NCI-H748 (cell line): Measurements from ENCODE around the gene ASMTL.
"Not testable (repeated sequence)": the region's sequence is repeated elsewhere in the genome, so short reads cannot be mapped to it uniquely, and the experiment has no call there.

Source experiments
- DNase-seq: peaks from one replicate; lab custom pipeline; 2025; ENCODE audit not compliant: unreplicated experiment; lab: John Stamatoyannopoulos, UW

ASMTL gene

GRCh38 chrX:1434871-1435240 is 17.9 kb downstream of the ASMTL start:
- no peak for DNase-seq

- no peak for DNase-seq
Measured at GRCh38 chrX:1433646-1434357, 18.9 kb downstream of the ASMTL start.

DNA sequence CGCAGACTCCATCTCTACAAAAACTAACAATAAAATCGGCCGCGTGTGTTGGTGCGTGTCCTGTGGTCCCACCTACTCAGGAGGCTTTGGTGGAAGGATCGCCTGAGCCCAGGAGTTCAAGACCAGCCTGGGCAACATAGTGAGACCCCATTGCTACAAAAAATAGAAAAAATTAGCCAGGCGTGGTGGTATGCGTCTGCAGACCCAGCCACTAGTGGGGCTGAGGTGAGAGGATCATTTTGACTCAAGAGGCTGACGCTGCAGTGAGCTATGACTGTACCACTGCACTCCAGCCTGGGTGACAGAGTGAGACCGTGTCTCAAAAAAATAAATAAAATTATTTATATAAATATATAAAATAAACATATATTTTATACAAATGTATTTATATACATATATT is 22.3 kb downstream of the ASMTL start:
- DNase-seq = no peak

GRCh38 chrX:1427756-1428155 is 25.0 kb downstream of the ASMTL start:
- no peak for DNase-seq

GRCh38 chrX:1426321-1426720 is 26.4 kb downstream of the ASMTL start:
- not testable (repeated sequence) for DNase-seq

GRCh38 chrX:1425381-1425780 is 27.3 kb downstream of the ASMTL start:
- DNase-seq = no peak

DNA sequence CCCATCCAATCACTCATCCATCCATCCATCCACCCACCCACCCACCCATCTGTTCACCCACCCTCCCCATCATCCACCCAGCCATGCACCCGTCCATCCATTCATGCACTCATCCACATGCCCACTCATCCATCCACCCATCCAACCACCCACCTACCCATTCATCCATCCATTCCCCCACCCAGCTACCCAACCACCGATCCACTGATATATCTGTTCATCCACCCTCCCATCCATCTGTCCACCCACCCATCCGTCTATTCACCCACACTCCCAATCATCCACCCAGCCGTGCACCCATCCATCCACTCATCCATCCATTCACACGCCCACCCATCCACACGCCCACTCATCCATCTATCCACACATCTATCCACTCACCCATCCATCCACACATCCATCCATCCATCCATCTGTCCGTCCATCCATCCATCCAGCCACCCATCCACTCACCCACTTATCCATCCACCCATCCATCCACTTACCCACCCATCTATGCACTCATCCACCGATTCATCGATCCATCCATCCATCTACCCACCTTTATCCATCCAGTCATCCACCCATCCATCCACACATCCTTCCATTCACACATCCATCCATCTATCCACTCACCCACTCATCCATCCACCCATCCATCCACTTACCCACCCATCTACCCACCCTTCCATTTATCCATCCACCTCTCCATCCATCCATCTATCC is 28.4 kb downstream of the ASMTL start:
- no peak for DNase-seq

DNA sequence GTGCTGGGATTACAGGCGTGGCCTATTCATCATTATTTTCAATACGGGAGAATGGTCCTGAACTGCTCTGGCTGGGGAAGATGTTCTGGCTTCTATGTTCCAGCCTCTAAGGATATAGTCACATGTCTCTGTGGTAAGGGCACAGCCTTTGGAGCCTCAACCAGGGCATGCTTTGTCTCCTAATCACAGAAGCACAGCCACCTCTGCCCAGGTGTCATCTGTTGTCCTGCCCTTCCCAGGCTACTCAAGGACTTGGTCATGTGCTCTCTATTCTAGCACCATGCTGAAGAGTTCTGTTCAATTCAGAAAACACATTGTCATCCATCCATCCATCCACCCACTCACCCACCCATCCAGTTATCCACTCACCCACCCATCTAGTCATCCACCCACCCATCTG is 29.5 kb downstream of the ASMTL start:
- no peak for DNase-seq

- no peak for DNase-seq
Measured at GRCh38 chrX:1422135-1422465, 30.6 kb downstream of the ASMTL start.

- DNase-seq = no peak
Measured at GRCh38 chrX:1421433-1422134, 31.1 kb downstream of the ASMTL start.

GRCh38 chrX:1420371-1420770 is 32.3 kb downstream of the ASMTL start:
- no peak for DNase-seq

DNA sequence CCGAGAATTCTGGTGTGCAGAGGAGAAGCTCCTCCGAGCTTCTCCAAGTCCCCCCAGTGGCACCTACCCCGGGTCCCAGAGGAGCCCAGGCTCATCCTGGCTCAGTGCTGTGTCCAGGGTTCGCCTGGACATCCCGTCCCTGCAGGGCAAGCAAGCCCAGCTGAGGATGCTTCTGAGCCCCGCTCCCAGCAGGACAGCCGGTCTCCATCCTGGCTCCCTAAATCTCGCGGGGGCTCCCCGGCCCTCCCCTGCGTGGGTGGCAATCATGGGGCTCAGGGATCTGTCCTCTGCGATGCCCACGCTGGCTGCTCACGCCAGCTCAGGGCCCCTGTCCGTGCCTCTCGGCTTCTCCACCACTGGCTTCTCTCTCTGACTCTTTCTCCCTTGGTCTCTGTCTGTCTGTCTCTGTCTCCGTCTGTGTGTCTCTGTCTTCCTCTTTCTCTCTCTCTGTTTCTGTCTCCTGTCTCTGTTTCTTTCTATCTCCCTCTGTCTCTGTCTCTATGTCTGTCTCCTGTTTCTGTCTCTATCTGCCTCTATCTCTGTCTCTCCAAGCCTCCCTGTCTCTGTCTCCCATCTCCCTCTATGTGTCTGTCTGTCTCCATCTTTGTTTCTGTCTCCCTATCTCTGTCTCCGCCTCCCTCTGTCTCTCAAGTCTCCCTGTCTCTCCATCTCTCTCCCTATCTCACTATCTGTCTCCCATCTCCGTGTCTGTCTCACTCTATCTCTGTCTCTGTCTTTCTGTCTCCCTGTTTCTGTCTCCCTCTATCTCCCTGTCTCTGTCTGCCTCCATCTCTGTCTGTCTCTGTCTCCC is 33.0 kb downstream of the ASMTL start:
- DNase-seq = no peak

DNA sequence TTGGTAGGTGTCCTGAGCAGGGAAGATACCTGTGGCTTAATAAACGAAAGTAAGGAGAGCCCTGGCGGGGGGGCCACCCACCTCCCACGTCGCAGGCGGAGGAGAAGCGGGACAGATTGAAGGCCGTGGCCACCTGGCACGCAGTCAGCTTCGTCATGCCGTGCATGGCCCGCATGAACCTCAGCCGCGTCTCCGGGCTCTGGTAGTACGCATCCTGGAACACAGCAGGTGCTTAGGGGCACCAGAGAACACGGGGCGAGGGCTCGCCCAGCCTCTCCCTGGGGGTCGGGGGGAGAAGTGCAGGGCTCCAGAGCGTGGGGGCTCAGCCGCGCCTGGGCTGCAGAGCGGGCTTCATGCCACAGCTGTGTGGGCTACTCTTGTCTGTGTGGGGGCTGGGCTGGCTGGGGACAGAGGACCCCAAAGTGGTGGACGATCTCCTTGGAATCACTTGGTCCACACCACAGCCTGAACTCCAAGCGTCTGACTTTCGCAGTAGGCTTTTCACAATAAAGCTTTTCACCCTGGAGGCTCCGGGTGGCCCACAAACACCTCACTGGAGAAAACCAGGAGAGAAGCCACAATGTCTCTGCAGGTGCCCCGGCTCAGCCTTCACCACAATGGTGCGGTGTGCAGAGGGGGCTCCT is 33.7 kb downstream of the ASMTL start:
- no peak for DNase-seq

GRCh38 chrX:1417921-1418771 is 34.6 kb downstream of the ASMTL start:
- DNase-seq = no peak

DNA sequence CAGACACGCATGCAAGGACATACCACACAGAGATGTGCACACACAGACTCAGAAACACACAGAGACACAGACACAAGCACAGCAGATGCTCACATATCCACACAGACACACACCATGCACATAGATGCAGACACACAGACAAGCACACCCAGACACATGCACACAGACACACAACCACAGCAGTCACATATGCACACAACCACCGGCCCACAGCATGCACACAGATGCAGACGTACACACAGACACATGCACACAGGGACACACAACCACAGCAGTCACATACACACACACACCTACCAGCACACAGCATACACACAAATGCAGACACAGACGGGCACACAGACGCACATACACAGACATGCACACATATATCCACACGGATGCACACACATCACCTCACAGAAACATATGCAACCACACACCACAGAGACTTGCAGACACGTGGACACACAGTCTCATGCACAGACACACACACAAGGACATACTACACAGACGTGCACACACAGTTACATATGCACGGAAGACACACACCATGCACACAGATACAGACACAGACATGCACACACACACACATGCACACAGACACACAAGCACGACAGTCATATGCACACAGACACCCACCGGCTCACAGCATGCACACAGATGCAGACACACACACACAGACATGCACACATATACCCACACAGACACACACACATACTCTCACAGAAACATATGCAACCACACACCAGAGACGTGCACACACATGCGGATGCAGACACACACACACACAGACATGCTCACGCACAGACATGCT is 35.5 kb downstream of the ASMTL start:
- no peak for DNase-seq

GRCh38 chrX:1416327-1416784 is 36.4 kb downstream of the ASMTL start:
- DNase-seq = no peak

- no peak for DNase-seq
Measured at GRCh38 chrX:1412551-1413161, 40.1 kb downstream of the ASMTL start.

- no peak for DNase-seq
Measured at GRCh38 chrX:1411326-1411725, 41.4 kb downstream of the ASMTL start.

DNA sequence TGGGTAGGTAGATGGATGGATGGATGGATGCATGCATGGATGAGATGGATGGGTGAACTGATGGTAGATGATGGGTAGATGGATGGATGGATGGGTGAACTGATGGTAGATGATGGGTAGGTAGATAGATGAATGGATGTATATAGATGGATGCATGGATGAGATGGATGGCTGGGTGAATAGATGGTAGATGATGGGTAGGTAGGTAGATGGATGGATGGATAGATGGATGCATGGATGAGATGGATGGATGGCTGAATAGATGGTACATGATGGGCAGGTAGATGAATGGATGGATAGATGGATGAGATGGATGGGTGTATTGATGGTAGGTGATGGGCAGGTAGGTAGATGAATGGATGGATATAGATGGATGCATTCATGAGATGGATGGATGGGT is 45.7 kb downstream of the ASMTL start:
- no peak for DNase-seq
